SKM-1 (cell line): Measurements from ENCODE around the gene COPS8.

Experiments
- DNase-seq: peaks from one replicate; lab custom pipeline; 2025; ENCODE audit not compliant: unreplicated experiment; lab: John Stamatoyannopoulos, UW

Gene COPS8

GRCh38 chr2:237064203-237065070 lies 21.3 kb upstream of the COPS8 start:
- DNase-seq: no peak

DNA sequence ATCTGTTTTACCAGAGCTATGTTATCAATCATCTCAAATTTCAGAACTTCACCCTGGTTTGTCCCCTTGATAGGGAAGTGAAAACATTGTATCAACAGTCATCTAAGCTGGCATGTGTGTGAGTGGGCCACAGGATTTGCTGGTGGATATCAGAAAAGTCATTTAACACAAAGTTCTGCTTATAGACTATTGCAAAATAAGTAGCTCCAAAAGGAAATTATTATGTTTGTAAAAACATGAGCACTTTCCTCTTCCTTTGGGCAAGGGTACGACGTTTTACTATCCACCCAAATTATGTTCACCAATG lies 20.7 kb upstream of the COPS8 start:
- DNase-seq: no peak

- DNase-seq: no peak
These were observed 19.3 kb upstream of the COPS8 start for GRCh38 chr2:237066396-237066795.

GRCh38 chr2:237068005-237068576 lies 17.6 kb upstream of the COPS8 start:
- DNase-seq: no peak

DNA sequence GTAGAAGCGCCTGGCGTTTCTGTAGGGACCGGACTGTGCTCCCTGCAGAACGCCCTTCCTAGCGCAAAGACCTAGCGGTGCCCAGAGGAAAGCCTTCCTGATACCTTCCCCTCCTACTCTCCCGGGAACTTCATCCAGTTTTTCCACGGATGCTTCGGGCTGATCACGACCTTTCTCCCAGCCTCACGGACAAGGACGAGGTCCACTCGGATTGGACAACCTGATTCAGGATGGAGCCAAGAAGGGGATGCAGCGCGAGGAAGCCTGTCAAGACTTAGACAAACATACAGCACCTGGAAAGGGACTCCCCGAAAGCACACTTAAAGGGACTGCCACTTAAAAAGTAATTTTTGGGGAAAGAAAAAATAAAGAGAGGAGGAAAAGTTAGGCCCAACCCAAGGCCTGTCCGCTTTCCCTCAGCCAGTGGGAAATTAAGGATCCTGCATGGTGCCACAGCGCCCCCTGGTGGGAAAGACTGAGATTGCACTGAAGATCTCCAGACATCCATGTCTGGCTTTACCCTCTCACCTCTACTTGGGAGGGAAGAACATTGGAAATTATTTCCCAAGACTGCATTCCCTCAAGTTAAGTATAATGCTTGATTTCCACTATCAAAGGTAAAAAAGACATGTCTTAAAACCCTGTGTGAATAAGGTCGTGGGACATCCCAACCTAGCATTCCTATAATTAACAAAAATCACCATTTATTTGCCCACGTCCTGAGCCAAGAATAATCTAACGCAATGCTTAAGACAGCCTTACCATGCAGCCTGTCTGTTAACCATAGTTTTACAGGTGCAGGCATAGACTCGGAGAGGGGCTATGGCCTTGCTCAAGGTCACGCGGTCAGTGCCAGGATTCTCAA lies 13.4 kb upstream of the COPS8 start:
- peak; percentile 35 for DNase-seq

- DNase-seq: no peak
These were observed 12.1 kb upstream of the COPS8 start for GRCh38 chr2:237073552-237073951.

GRCh38 chr2:237074211-237074993 lies 11.3 kb upstream of the COPS8 start:
- no peak for DNase-seq

GRCh38 chr2:237075749-237076599 lies 9.7 kb upstream of the COPS8 start:
- DNase-seq: no peak

DNA sequence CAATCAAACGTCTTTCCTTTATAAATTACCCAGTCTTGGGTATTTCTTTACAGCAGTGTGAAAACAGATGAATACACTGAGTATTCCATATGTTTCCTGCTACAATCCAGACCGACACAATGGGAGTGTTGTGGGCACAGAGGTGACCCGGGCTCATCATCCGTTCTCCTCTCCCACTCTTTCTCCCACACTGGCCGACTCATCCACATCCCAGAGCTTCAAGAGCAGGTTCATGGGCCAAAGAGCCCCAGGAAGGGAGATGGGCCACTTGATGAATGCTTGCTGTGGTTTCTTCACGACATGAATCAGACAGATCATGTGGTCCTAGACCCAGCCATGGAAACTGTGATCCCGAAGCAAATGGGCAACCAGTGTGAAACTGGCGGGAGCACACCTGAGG lies 4.1 kb upstream of the COPS8 start:
- no peak for DNase-seq

GRCh38 chr2:237083026-237083425 lies 2.7 kb upstream of the COPS8 start:
- DNase-seq: no peak

DNA sequence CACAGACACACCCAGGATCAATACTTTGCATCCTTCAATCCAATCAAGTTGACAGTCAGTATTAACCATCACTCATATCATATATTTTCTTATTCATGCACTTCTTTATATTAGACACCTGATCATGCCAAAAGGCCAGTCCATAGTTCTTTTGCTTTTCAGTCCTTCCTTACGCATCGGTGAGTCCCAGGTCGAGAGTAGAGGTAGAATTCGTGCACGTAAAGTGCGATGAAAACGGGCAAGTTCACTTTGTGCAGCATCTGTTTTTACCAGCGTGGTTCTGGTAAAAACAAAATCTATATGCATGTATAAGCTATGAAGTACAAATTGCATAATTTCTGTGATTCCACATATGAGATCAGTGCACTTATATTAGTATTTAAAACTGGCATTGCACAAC lies 1.2 kb upstream of the COPS8 start:
- no peak for DNase-seq

DNA sequence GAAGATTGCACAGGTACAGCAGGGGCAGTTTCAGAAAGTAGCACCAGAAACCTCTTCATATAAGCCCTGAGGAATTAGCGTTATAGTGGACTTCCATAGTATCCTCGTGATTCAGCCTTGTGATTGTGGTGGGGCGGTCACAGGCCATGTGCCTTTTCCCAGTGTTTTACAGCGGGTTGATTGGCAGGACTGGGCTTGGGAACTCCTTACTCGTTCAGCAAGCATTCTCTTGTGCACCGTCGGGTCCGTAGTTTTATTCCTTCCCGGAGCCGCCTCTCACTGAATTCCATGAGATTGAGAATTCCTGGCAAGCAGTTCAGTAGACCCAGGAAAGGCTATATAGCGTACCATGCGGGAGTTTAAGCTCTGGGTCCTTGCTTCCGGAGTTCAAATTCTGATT lies 5.2 kb downstream of the COPS8 start:
- no peak for DNase-seq

- no peak for DNase-seq
These were observed 6.2 kb downstream of the COPS8 start for GRCh38 chr2:237091779-237092436.

DNA sequence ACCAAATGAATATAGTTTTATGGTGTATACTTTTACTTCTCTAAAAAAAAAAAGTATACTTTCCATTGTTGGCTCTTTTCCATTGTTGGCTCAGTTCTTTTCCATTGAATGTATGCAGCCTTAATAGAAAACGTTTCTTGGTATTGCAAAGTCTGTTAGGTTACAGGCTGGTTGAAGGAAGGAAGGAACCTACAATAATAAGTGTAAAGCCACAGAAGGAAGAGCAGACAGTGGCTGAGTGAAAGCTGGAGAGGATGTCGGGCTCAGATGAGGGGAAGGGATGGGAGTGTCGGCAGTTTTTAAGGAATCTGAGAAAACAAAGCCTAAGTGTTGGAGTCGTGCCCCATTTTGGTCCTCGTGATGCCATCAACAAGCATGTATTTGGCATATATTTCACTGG lies 6.8 kb downstream of the COPS8 start:
- no peak for DNase-seq

GRCh38 chr2:237092920-237093781 lies 7.5 kb downstream of the COPS8 start:
- DNase-seq: no peak

DNA sequence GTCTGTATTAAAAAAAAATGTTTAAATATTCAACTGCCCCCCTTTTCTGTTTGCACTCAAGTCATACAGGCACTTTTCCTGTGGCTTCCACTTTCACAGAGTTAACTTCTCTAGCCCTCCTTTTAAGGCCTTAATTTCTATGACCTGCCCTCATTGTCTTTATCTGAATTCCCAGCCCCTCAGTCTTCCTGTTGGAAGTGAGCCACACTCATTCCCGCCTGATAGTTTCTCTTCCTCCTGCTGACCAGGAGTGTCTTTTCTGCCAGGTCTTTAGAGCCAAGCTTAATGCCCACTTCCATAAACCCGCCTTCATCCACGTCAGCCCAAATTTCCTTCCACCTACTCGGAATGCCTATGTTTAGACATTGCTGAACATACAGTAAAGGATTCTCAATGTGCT lies 10.5 kb downstream of the COPS8 start:
- no peak for DNase-seq

DNA sequence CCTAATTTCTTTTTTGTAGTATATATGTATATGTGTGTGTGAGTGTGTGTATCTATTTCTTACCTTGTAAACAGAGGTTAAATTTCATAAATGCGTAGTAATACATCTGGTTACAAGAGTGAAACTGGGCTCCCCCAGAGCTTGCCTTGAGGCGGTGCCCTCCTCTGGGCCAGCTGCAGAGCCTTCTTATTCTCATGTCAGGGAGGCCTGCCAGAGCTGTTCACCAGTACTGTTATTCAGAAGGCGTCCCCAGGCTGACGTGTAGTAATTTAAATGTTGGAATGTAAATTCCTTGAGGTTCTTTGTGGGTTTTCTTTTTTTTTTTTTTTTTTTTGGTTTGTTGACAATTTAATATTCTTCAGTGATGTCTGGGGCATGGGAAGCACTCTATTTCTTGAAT lies 11.2 kb downstream of the COPS8 start:
- no peak for DNase-seq

- no peak for DNase-seq
These were observed 11.7 kb downstream of the COPS8 start for GRCh38 chr2:237097326-237097910.
